HepG2 (cell line): ENCODE data around the gene CEP19. TPM values are rescaled to one million over a fixed set of nuclear protein-coding genes. Genes with fewer than 3 reads are reported as not detected.

Experiments used
- ATAC-seq: fragments of 200-7000 bp; cut with Tn5 transposase; 3 replicates; pipeline ENCODE4 v1.9.1; 2020; ENCODE audit warnings: mild to moderate bottlenecking, moderate library complexity
- BruUV-seq: library from RNA; stranded (reverse); fragments of 400-500 nt; replicated peaks from 2 replicates; lab custom pipeline; 2021; lab: Mats Ljungman, UMichigan
- CTCF ChIA-PET: fragments of 300-600 bp; formaldehyde crosslinking; extraction: SDS; loops from one replicate; lab custom pipeline; 2021; ENCODE audit warnings: low total read pairs, inconsistent platforms, low intra/inter-chr PET ratio; lab: Yijun Ruan, JAX
- POLR2A ChIA-PET: fragments of 350-600 bp; sonication (Branson Sonifier 250); formaldehyde crosslinking; loops from one replicate; lab custom pipeline; 2020; ENCODE audit warnings: antibody characterized with exemption, inconsistent platforms; lab: Yijun Ruan, JAX
- DNase-seq: peaks from one replicate; pipeline ENCODE4 v3.0.0-alpha.2; 2015; ENCODE audit warnings: low spot score
- FAIRE-seq: peaks from 3 replicates; lab custom pipeline; 2011; peaks lifted over from hg19 to GRCh38; lab: Jason Lieb, UNC
- H2AFZ ChIP-seq: one replicate; pipeline ENCODE4 v1.6.1; 2011; ENCODE audit warnings: low read length, inconsistent platforms
- H3K27ac ChIP-seq: fragments of 300-600 bp; 3 replicates; pipeline ENCODE4 v1.8.0; 2011; ENCODE audit warnings: mixed run types, mild to moderate bottlenecking, mixed read lengths, low read length, inconsistent platforms; ENCODE audit not compliant: insufficient read depth; ENCODE audit errors: extremely low read length
- H3K27me3 ChIP-seq, 2 experiments: fragments of 200-600 bp in 1 of 2; 2 replicates in 1 of 2; 3 replicates in 1 of 2; pipeline versions ENCODE4 v1.6.0 to v1.8.0; 2011; ENCODE audit warnings: low read length in 2 of 2, mild to moderate bottlenecking in 2 of 2, moderate library complexity in 2 of 2, inconsistent platforms in 1 of 2; ENCODE audit not compliant: insufficient read depth in 2 of 2, control insufficient read depth in 1 of 2
- H3K36me3 ChIP-seq, 2 experiments: fragments of 200-600 bp in 1 of 2; replicated peaks in 1 of 2; 2 replicates in 1 of 2; 3 replicates in 1 of 2; pipeline versions ENCODE4 v1.5.1 to v1.8.0; 2011; ENCODE audit warnings: low read length in 2 of 2, inconsistent platforms in 1 of 2; ENCODE audit not compliant: insufficient read depth in 2 of 2, control insufficient read depth in 1 of 2
- H3K4me1 ChIP-seq: 2 replicates; pipeline ENCODE4 v1.5.1; 2012; ENCODE audit warnings: low read length, inconsistent platforms; ENCODE audit not compliant: insufficient read depth
- H3K4me2 ChIP-seq: 2 replicates; pipeline ENCODE4 v1.6.0; 2011; ENCODE audit warnings: low read depth, low read length, inconsistent platforms
- H3K4me3 ChIP-seq, 3 experiments: fragments of 200-600 bp in 1 of 3; sonication (generic), shearing (Covaris generic) in 1 of 3; replicated peaks in 1 of 3; 2 replicates each; pipeline ENCODE4 v1.5.1; 2011 to 2016; ENCODE audit warnings: low read length in 3 of 3, inconsistent platforms in 2 of 3, low read depth in 2 of 3, mild to moderate bottlenecking in 2 of 3, control low read depth in 1 of 3, mixed read lengths in 1 of 3; ENCODE audit not compliant: insufficient read depth in 1 of 3
- H3K79me2 ChIP-seq: one replicate; pipeline ENCODE4 v1.6.1; 2011; ENCODE audit warnings: low read length, inconsistent platforms; ENCODE audit not compliant: insufficient read depth
- H3K9ac ChIP-seq: 2 replicates; pipeline ENCODE4 v1.6.0; 2011; ENCODE audit warnings: mild to moderate bottlenecking, low read depth, low read length, inconsistent platforms; ENCODE audit not compliant: insufficient read depth
- H3K9me3 ChIP-seq: 2 replicates; pipeline ENCODE4 v1.5.1; 2012; ENCODE audit warnings: mild to moderate bottlenecking, low read length
- H4K20me1 ChIP-seq: 2 replicates; pipeline ENCODE4 v1.6.0; 2011; ENCODE audit warnings: inconsistent platforms, mild to moderate bottlenecking, low read length, moderate library complexity; ENCODE audit not compliant: insufficient read depth
- AKAP8 ChIP-seq: sonication (generic); formaldehyde crosslinking; IDR thresholded peaks from 2 replicates; pipeline ENCODE4 v1.5.1; 2020; ENCODE audit warnings: mild to moderate bottlenecking, missing genetic modification reagents
- ATF2 ChIP-seq: sonication (generic); formaldehyde crosslinking; IDR thresholded peaks from 2 replicates; pipeline ENCODE4 v1.4.0; 2020; ENCODE audit warnings: missing genetic modification reagents
- CHCHD3 ChIP-seq: sonication (generic); formaldehyde crosslinking; IDR thresholded peaks from 2 replicates; pipeline ENCODE4 v1.8.0; 2022; ENCODE audit warnings: mild to moderate bottlenecking, missing genetic modification reagents, moderate library complexity
- CREB3 ChIP-seq: sonication (generic); formaldehyde crosslinking; IDR thresholded peaks from 2 replicates; pipeline ENCODE4 v1.5.0; 2020; ENCODE audit warnings: missing genetic modification reagents
- MIER2 ChIP-seq: IDR thresholded peaks from 2 replicates; pipeline ENCODE4 v1.6.1; 2016; ENCODE audit warnings: missing biosample characterization, missing genetic modification reagents
- NR3C1 ChIP-seq: sonication (generic); formaldehyde crosslinking; IDR thresholded peaks from 2 replicates; pipeline ENCODE4 v1.4.0; 2020; ENCODE audit warnings: missing genetic modification reagents
- RARG ChIP-seq: sonication (generic); formaldehyde crosslinking; IDR thresholded peaks from 2 replicates; pipeline ENCODE4 v1.4.0; 2020; ENCODE audit warnings: low read depth, mild to moderate bottlenecking, missing genetic modification reagents
- SMAD3 ChIP-seq: sonication (generic); formaldehyde crosslinking; IDR thresholded peaks from 2 replicates; pipeline ENCODE4 v1.4.0; 2020; ENCODE audit warnings: missing genetic modification reagents
- SOX6 ChIP-seq, 2 experiments: fragments of 450-650 bp in 1 of 2; sonication (generic) in 1 of 2; formaldehyde crosslinking in 1 of 2; IDR thresholded peaks; 2 replicates each; pipeline versions ENCODE4 v1.4.0 to v1.6.1; 2017 to 2020; ENCODE audit warnings: antibody characterized with exemption in 1 of 2, mild to moderate bottlenecking in 1 of 2, missing genetic modification reagents in 1 of 2
- THYN1 ChIP-seq: sonication (generic); formaldehyde crosslinking; IDR thresholded peaks from 2 replicates; pipeline ENCODE4 v1.8.1; 2023; ENCODE audit warnings: low read depth, mild to moderate bottlenecking, moderate library complexity, missing genetic modification reagents, borderline replicate concordance
- ZBTB39 ChIP-seq: sonication (generic); formaldehyde crosslinking; IDR thresholded peaks from 2 replicates; pipeline ENCODE4 v1.5.0; 2020; ENCODE audit warnings: missing genetic modification reagents
- ZFP1 ChIP-seq: IDR thresholded peaks from 2 replicates; pipeline ENCODE4 v1.6.1; 2016
- ZNF513 ChIP-seq: sonication (generic); formaldehyde crosslinking; conservative IDR thresholded peaks from 2 replicates; pipeline ENCODE4 v1.5.0; 2020; ENCODE audit warnings: missing genetic modification reagents
- ZNF709 ChIP-seq: sonication (generic); formaldehyde crosslinking; IDR thresholded peaks from 2 replicates; pipeline ENCODE4 v1.5.0; 2020; ENCODE audit warnings: mild to moderate bottlenecking, missing genetic modification reagents
- WGBS: methylation state at CpG from one replicate; pipeline ENCODE4 v1.1.6; 2017; ENCODE audit warnings: low lambda C conversion rate; 5-methylcytosine and 5-hydroxymethylcytosine counted together
- in situ Hi-C: cut with HindIII; loops from 2 replicates; pipeline ENCODE4 v1.10.0; 2017; ENCODE audit warnings: low pct_unique_long_range_greater_than_20kb; ENCODE audit not compliant: extremely low pct_ligation_motif_present
- intact Hi-C: fragments of 100-400 bp; cut with micrococcal nuclease; formaldehyde crosslinking; loops from one replicate; pipeline ENCODE4 v1.10.0; 2022; ENCODE audit not compliant: unreplicated experiment
- polyA plus RNA-seq, 8 experiments: library from polyadenylated mRNA; depleted of rRNA in 3 of 8; stranded (reverse) in 7 of 8; unstranded in 1 of 8; fragments of >200 nt; fragmentation: Illumina TruSeq in 4 of 8; extraction: Trizol in 4 of 8; gene quantifications; 2 replicates each; pipeline versions ENCODE4 v1.2.1 to v1.2.3, GENCODE V29; 2011 to 2016; ENCODE audit warnings: low read depth in 4 of 8, missing spikeins in 1 of 8, mixed read lengths in 1 of 8; ENCODE audit not compliant: insufficient read depth in 1 of 8
- total RNA-seq, 5 experiments: library from RNA; depleted of rRNA; stranded (reverse); fragments of >200 nt; fragmentation: Illumina TruSeq; extraction: Trizol; gene quantifications; 2 replicates each; pipeline ENCODE4 v1.2.3, GENCODE V29; 2016; ENCODE audit warnings: low read depth in 1 of 5

CEP19 gene
- total and polyA plus RNA-seq, 2 of the 13 experiments (the other 11 are each of a cell fraction or from before 2014, with no cell fraction given): 0.48 to 1.2 TPM

- TF ChIP-seq THYN1 (CRISPR knock-in tag): no peak
- TF ChIP-seq, all 625 proteins: peak for 2
Observed at GRCh38 chr3:196660381-196661166, 51.5 kb downstream of the CEP19 start (continued).

GRCh38 chr3:196659901-196660351 lies 52.1 kb downstream of the CEP19 start:
- Histone ChIP-seq H3K4me2 (no peak overlapping the region), H3K4me1 (peaks cover 11% of the 10 kb centered on the region; the same call in 1 of the 2 replicates), H2AFZ (no peak overlapping the region), H3K27ac (no peak overlapping the region), H3K27me3 (peaks cover 7 to 29% of the 10 kb centered on the region in 2 experiments; a peak in 4 of 5 replicates), H3K79me2 (no peaks in the 10 kb centered on the region), H4K20me1 (no peaks in the 10 kb centered on the region), H3K9ac (no peak overlapping the region), H3K36me3 (no peaks in the 10 kb centered on the region), H3K9me3 (no peaks in the 10 kb centered on the region), H3K4me3 (no peak overlapping the region)
- DNase-seq (no peak), ATAC-seq (no peak; the same call in 2 of the 3 replicates), FAIRE-seq (no peak)
- TF ChIP-seq ZBTB39 (CRISPR knock-in tag): no peak
- TF ChIP-seq ATF2 (CRISPR knock-in tag): no peak
- TF ChIP-seq SMAD3 (CRISPR knock-in tag): no peak
- TF ChIP-seq MIER2 (CRISPR knock-in tag): no peak
- no peak for TF ChIP-seq RARG (CRISPR knock-in tag)
- no peak for TF ChIP-seq AKAP8 (CRISPR knock-in tag)
- no peak for TF ChIP-seq ZNF709 (CRISPR knock-in tag)
- TF ChIP-seq ZNF513 (CRISPR knock-in tag): no peak
- TF ChIP-seq ZFP1 (CRISPR knock-in tag): no peak
- TF ChIP-seq NR3C1 (CRISPR knock-in tag): no peak
- no peak for TF ChIP-seq CHCHD3
- no peak for TF ChIP-seq CREB3
- TF ChIP-seq SOX6 (IDR thresholded peaks at IDR 0.05): no peak
- no peak for TF ChIP-seq SOX6 (CRISPR knock-in tag; IDR thresholded peaks at IDR 0.05)
- intact Hi-C loops (no loop called here), in situ Hi-C loops (no loop called here)
- POLR2A ChIA-PET: no interaction called here
- WGBS: 60% methylated on average over 16 of the region's 35 CpGs
- CTCF ChIA-PET: no interaction called here
- no TSS peak for BruUV-seq
